ENCODE measurements around the gene PSRC1.

The PSRC1 gene

DNA sequence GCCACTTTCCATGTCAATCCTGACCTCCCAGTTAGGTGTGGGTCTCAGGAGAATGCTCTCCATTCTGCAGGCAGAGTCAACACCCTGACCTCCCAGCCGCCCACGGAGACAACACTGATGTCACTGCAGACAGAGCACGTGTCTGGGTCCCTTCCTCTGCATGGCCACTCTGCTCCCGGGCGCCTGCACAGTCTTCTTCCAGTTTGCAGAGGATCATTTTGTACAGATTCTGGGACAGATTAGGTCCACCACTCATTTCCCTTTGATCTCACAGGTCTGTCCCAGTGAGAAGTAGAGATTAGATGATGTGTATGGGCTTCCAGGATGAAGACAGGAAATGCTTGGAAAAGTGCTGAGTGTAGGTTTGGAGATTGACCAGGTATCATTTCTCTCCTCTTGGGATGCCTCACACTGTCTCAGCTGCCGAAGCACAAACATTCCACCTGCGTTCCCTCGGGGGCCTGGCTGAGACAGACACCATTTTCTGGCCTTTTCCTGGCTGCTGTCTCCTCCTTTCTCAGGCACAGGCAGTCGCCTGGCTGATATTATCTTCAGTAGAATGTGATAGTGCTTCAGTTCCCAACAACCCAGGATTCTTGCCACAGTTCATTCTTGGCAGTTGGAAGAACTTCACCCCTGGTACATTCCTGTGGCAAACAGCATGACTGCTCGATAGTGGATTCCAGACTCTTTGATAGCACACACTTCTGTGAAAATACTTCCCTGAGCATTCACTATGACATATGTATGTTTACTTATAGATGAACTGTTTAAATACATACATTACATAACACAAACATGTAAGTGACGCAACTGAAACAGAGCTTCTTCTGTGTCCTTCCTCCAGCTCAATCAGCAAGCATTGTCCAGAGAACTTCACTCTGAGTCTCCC is 16.0 kb upstream of the PSRC1 start:
- TF ChIP-seq, protein P1, sequence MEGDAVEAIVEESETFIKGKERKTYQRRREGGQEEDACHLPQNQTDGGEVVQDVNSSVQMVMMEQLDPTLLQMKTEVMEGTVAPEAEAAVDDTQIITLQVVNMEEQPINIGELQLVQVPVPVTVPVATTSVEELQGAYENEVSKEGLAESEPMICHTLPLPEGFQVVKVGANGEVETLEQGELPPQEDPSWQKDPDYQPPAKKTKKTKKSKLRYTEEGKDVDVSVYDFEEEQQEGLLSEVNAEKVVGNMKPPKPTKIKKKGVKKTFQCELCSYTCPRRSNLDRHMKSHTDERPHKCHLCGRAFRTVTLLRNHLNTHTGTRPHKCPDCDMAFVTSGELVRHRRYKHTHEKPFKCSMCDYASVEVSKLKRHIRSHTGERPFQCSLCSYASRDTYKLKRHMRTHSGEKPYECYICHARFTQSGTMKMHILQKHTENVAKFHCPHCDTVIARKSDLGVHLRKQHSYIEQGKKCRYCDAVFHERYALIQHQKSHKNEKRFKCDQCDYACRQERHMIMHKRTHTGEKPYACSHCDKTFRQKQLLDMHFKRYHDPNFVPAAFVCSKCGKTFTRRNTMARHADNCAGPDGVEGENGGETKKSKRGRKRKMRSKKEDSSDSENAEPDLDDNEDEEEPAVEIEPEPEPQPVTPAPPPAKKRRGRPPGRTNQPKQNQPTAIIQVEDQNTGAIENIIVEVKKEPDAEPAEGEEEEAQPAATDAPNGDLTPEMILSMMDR (IDR thresholded peaks at IDR 0.05; ENCODE audit: control insufficient read depth, insufficient read depth, low read depth, low read length, missing control alignments), result no peak
- H3K4me3 ChIP-seq (ENCODE audit: control insufficient read depth, low read depth, low read length), result no peak overlapping the region
- peak; percentile 54 for DNase-seq (ENCODE audit: low read depth)

- H3K4me3 ChIP-seq (ENCODE audit: control insufficient read depth, low read depth, low read length), result no peak overlapping the region
- no peak for DNase-seq (ENCODE audit: low read depth)
- TF ChIP-seq, protein P1 (IDR thresholded peaks at IDR 0.05; ENCODE audit: control insufficient read depth, insufficient read depth, low read depth, low read length, missing control alignments), result no peak
These were observed 13.8 kb upstream of the PSRC1 start for GRCh38 chr1:109296782-109297181.

DNA sequence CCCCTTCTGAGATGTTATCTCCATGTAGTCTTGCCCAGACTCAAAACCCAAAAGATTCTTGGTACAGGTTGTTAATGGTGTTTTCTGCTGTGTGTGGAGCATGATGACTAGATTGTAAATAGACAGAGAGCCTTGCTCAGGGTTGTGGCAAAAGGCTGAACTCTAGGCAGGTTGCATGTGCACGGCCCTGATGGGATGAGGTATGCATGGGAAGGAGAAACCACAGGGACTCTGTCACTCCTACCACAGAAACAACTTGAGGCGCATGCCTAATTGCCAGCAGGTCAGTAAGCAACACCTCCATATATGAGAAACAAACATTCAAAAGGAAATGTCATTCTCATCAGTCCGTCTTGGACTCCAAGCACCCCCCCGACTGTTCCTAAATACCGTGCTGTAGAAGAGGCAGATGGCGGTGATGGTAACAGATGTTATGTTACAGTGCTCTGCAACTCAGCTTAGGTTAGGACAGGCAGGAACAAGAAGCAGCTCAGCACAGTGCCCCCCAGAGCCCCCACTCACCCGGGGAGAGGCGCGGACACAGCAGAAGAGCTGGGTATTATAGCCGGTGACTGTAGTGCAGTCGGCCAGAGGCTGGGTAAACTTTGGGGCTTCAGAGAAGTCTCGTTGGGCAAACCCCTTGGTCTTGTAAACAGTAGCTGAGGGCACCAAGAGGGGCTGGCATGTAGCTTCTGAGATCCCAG is 12.9 kb upstream of the PSRC1 start:
- DNase-seq (ENCODE audit: low read depth), result no peak
- H3K4me3 ChIP-seq (ENCODE audit: control insufficient read depth, low read depth, low read length), result no peak overlapping the region
- TF ChIP-seq, protein P1 (IDR thresholded peaks at IDR 0.05; ENCODE audit: control insufficient read depth, insufficient read depth, low read depth, low read length, missing control alignments), result no peak

DNA sequence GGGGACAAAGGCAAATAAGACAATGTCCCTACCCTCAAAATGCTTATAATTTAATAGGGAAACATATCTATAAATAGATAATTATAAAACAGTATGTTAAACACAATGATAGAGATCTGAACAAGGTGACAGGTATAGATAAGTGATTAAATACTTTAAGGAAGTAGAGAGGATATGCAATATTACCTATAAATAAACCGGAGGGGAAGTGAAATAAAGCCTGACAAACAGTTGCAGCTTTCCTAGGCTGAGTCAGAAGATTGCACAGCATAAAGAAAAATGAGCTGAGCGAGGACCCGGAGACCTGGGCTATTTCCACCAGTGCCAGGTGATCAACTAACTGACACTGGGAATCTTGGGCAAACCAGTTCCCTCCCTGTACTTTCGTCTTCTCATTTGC is 11.5 kb upstream of the PSRC1 start:
- DNase-seq (ENCODE audit: low read depth), result no peak
- no peak overlapping the region for H3K4me3 ChIP-seq (ENCODE audit: control insufficient read depth, low read depth, low read length)
- TF ChIP-seq, protein P1 (IDR thresholded peaks at IDR 0.05; ENCODE audit: control insufficient read depth, insufficient read depth, low read depth, low read length, missing control alignments), result no peak

DNA sequence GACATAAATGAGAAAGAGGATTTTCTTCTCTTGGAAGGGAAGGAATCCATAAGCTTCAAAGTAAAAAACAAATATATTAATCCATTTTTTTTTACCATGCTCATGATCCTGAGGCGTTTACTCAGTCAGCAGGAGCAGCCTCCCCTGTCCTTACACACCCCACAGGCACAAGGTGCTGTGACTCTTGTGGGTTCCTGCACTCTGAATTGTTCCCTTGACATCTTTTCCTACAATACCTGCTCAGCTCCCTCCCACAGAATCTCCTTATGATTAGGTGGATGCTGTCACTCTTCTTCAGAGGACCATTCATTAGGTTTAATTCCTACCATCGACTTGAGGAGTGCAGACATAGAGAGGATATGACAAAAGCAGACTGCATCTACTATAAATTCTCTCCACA is 10.1 kb upstream of the PSRC1 start:
- DNase-seq (ENCODE audit: low read depth), result no peak
- TF ChIP-seq, protein P1 (IDR thresholded peaks at IDR 0.05; ENCODE audit: control insufficient read depth, insufficient read depth, low read depth, low read length, missing control alignments), result no peak
- H3K4me3 ChIP-seq (ENCODE audit: control insufficient read depth, low read depth, low read length), result no peak overlapping the region

- no peak overlapping the region for H3K4me3 ChIP-seq (ENCODE audit: control insufficient read depth, low read depth, low read length)
- TF ChIP-seq, protein P1 (IDR thresholded peaks at IDR 0.05; ENCODE audit: control insufficient read depth, insufficient read depth, low read depth, low read length, missing control alignments), result no peak
- no peak for DNase-seq (ENCODE audit: low read depth)
These were observed 9.4 kb upstream of the PSRC1 start for GRCh38 chr1:109292364-109292763.
